ES-I3 (cell line): ENCODE data around the gene ERGIC1.
"Not testable (repeated sequence)": the region's sequence is repeated elsewhere in the genome, so short reads cannot be mapped to it uniquely, and the experiment has no call there.

Experiments used
- H3K36me3 ChIP-seq: 2 replicates; pipeline ENCODE4 v1.6.1; 2013; ENCODE audit warnings: mild to moderate bottlenecking, low read length, control low read depth, moderate library complexity; ENCODE audit not compliant: insufficient read depth
- H3K4me1 ChIP-seq: 2 replicates; pipeline ENCODE4 v1.6.1; 2013; ENCODE audit warnings: mild to moderate bottlenecking, control low read depth, low read length; ENCODE audit not compliant: insufficient read depth
- H3K9ac ChIP-seq: 2 replicates; pipeline ENCODE4 v1.6.1; 2013; ENCODE audit warnings: low read depth, mild to moderate bottlenecking, low read length, moderate library complexity
- H3K9me3 ChIP-seq: 2 replicates; pipeline ENCODE4 v1.6.1; 2013; ENCODE audit warnings: mild to moderate bottlenecking, low read length, moderate library complexity; ENCODE audit not compliant: control insufficient read depth, insufficient read depth

Gene ERGIC1

GRCh38 chr5:172833686-172834414 lies at the start of gene ERGIC1:
ERGIC1 (plus strand) TSS chr5:172834251; CDS start chr5:172834414, 163 bp downstream.
- Histone ChIP-seq H3K9ac (peak within 1 kb of the TSS; percentile 57), H3K4me1 (peaks cover 15% of the 10 kb centered on the region), H3K9me3 (no peaks in the 10 kb centered on the region), H3K36me3 (no peaks in the 10 kb centered on the region)

- Histone ChIP-seq H3K4me1 (peaks cover 18% of the 10 kb centered on the region), H3K36me3 (no peaks in the 10 kb centered on the region), H3K9me3 (no peaks in the 10 kb centered on the region), H3K9ac (no peak overlapping the region)
Observed at GRCh38 chr5:172785429-172786088, 48.5 kb upstream of the ERGIC1 start.

- Histone ChIP-seq H3K9me3 (no peaks in the 10 kb centered on the region), H3K4me1 (peaks cover 18% of the 10 kb centered on the region), H3K36me3 (no peaks in the 10 kb centered on the region), H3K9ac (no peak overlapping the region)
Observed at GRCh38 chr5:172786736-172787462, 47.2 kb upstream of the ERGIC1 start.

DNA sequence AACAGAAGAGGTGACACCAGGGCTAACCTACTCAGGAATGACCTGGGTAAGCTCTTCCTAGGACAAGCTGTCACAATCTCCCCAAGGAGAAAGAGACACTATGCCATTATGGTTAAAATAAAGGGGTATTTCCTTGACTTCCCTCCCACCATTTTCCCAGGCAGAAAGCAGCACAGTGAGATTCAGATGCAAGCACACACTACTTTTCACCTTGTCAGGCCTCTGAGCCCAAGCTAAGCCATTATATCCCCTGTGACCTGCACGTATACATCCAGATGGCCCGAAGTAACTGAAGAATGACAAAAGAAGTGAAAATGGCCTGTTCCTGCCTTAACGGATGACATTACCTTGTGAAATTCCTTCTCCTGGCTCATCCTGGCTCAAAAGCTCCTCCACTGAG lies 46.5 kb upstream of the ERGIC1 start:
- not testable (repeated sequence) for H3K36me3 ChIP-seq, H3K9ac ChIP-seq, H3K9me3 ChIP-seq
- peaks cover 18% of the 10 kb centered on the region for H3K4me1 ChIP-seq

- peaks cover 18% of the 10 kb centered on the region for H3K4me1 ChIP-seq
- no peak overlapping the region for H3K9ac ChIP-seq
- no peaks in the 10 kb centered on the region for H3K9me3 ChIP-seq
- no peaks in the 10 kb centered on the region for H3K36me3 ChIP-seq
Observed at GRCh38 chr5:172788771-172789686, 45.0 kb upstream of the ERGIC1 start.

GRCh38 chr5:172789687-172790495 lies 44.2 kb upstream of the ERGIC1 start:
- no peak overlapping the region for H3K9ac ChIP-seq
- H3K9me3 ChIP-seq = no peaks in the 10 kb centered on the region
- H3K4me1 ChIP-seq = peaks cover 18% of the 10 kb centered on the region
- H3K36me3 ChIP-seq = no peaks in the 10 kb centered on the region

- Histone ChIP-seq H3K4me1 (peaks cover 18% of the 10 kb centered on the region), H3K9me3 (no peaks in the 10 kb centered on the region), H3K9ac (no peak overlapping the region), H3K36me3 (no peaks in the 10 kb centered on the region)
Observed at GRCh38 chr5:172790496-172790889, 43.6 kb upstream of the ERGIC1 start.

GRCh38 chr5:172791286-172791685 lies 42.8 kb upstream of the ERGIC1 start:
- Histone ChIP-seq H3K9me3 (no peaks in the 10 kb centered on the region), H3K36me3 (no peaks in the 10 kb centered on the region), H3K4me1 (peaks cover 18% of the 10 kb centered on the region), H3K9ac (no peak overlapping the region)

DNA sequence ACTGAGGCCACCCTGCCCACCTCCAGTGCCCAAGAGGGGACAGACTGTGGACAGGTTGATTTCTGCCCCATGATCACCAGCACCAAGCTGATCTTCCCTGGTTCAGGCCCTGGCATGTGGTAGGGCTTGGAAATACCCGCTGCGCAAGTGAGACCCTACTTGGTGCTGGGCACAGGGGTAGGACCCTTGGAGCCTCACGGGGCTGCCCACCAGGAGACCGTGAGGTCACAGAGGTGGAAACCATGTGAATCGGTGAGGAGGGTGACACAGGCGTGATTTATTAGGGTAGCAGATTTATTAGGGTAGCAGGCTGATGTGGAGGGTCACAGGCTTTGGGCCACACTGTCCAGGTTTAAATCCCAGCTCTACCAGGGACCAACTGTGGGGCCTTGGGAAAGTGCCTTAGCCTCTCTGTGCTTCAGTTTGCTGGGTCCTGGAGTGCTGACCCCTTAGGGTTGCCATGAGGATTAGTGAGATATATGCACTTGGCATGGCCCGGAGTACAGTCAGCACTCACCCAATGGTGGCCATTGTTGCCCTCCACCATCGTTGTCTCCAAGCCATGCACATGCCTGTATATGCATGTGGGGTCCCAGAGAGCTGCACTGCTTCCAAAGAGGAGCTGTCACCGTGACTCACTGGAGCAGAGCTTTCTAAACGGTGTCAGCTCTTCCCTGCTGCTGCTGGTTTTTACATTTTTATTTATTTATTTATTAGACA lies 42.2 kb upstream of the ERGIC1 start:
- Histone ChIP-seq H3K9ac (no peak overlapping the region), H3K4me1 (peaks cover 18% of the 10 kb centered on the region), H3K36me3 (no peaks in the 10 kb centered on the region), H3K9me3 (no peaks in the 10 kb centered on the region)

GRCh38 chr5:172792701-172793570 lies 41.1 kb upstream of the ERGIC1 start:
- Histone ChIP-seq H3K36me3 (no peaks in the 10 kb centered on the region), H3K9me3 (no peaks in the 10 kb centered on the region), H3K9ac (no peak overlapping the region), H3K4me1 (peaks cover 18% of the 10 kb centered on the region)

DNA sequence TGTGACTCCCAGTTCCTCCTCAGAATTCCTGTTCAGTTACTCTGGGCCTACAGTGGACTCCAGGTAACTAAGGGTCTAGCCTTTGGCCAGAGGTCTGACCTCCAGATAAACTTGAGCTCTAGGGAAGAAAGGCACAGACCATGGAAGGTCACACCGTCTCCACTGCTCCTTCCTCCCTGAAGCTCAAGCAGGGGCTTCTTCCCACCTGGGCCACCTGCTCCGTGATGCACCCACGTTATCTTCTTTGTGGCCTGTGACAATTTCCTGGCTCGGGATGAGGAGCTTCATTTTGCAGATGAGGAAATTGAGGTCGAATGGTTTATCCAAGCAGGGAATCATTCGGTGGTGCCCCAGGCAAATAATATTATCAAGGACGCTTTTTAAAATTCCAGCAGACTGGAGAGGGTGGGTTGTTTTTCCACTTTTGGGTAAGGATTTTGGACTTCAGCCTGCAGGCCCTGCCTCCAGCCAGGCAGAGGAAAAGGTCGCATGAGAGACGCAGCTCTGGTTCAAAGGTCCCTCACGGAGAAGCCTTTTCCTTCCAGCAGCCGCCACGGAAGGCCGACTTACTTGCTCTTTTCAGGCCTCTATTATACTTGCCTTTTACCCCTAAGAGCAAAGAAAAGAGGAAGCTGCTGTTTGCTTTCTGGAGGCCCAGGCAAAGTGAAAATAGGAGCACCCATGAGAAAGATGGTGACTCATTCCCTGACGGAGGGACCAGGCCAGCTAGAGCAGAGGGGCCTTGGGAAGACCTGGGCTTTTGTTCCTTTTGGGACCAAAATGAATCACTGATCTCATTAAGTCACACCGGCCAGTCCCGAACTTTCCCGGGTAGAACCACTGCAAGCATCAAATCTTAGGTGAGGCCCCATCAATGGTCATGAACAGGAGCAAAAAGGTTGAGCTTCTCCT lies 40.2 kb upstream of the ERGIC1 start:
- no peaks in the 10 kb centered on the region for H3K9me3 ChIP-seq
- no peak overlapping the region for H3K9ac ChIP-seq
- H3K4me1 ChIP-seq = peaks cover 10% of the 10 kb centered on the region
- H3K36me3 ChIP-seq = no peaks in the 10 kb centered on the region
